ENCODE results near the gene CCDC192. TPM values are rescaled to one million over a fixed set of nuclear protein-coding genes. Genes with fewer than 3 reads are reported as not detected.
A peak's percentile ranks its signal among the peaks of the same experiment; 100 is the strongest.

The CCDC192 gene
- polyA plus RNA-seq, 1 donor from 2014 or later = not detected

DNA sequence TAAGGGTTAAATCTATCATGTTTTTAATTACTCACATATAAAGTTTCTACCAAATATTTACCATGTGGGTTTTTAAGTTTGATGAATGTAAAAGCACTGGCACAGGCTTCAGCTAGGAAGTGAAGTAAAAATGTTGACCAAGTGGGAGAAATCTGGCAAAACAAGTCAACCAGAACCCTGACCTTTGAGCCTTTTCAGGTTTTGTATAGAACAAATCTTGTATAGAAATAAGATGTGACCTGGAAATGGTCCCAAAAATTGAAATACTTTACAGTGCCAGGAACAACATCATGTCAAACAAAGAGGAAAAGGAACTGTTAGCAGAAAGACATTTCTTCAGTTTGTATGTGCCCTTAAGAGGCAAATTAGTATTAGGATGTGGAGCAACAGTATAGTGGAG lies 137.6 kb downstream of the CCDC192 start:
- H3K9me3 ChIP-seq (ENCODE audit: low read length) = no peaks in the 10 kb centered on the region
- no peak overlapping the region for H3K9ac ChIP-seq (ENCODE audit: low read length)
- no peaks in the 10 kb centered on the region for H3K9me2 ChIP-seq (ENCODE audit: insufficient read depth, low read length)
- no peaks in the 10 kb centered on the region for H3K36me3 ChIP-seq (ENCODE audit: insufficient read depth, low read length)
- H3K4me3 ChIP-seq (ENCODE audit: low read length) = no peak overlapping the region
- no peak overlapping the region for H2AFZ ChIP-seq (ENCODE audit: low read depth, low read length)
- no peaks in the 10 kb centered on the region for H3F3A ChIP-seq (ENCODE audit: insufficient read depth, low read length, poor library complexity, severe bottlenecking)
- no peak for TF ChIP-seq POLR2AphosphoS5 (IDR thresholded peaks at IDR 0.05)
- TF ChIP-seq EZH2 (IDR thresholded peaks at IDR 0.05; ENCODE audit: borderline replicate concordance, insufficient read depth, low read length, poor library complexity, severe bottlenecking) = no peak
- no peak for TF ChIP-seq MXI1 (conservative IDR thresholded peaks at IDR 0.05; ENCODE audit: poor library complexity, severe bottlenecking)
- no peak for TF ChIP-seq SMC3 (conservative IDR thresholded peaks at IDR 0.05; ENCODE audit: poor library complexity)
- no peaks in the 10 kb centered on the region for H3K79me2 ChIP-seq (replicated peaks; ENCODE audit: insufficient read depth, low read length)
- H4K20me1 ChIP-seq (ENCODE audit: insufficient read depth) = no peaks in the 10 kb centered on the region
- no peak overlapping the region for H3K27ac ChIP-seq (ENCODE audit: low read length)
- no peaks in the 10 kb centered on the region for H3K27me3 ChIP-seq (ENCODE audit: insufficient read depth, low read depth, low read length)
- no peak overlapping the region for H3K4me2 ChIP-seq (ENCODE audit: low read length)

- Histone ChIP-seq H3K79me2 (replicated peaks; ENCODE audit: insufficient read depth, low read length) (no peaks in the 10 kb centered on the region), H3K9ac (ENCODE audit: low read length) (no peak overlapping the region), H3K9me3 (ENCODE audit: low read length) (no peaks in the 10 kb centered on the region), H3F3A (ENCODE audit: insufficient read depth, low read length, poor library complexity, severe bottlenecking) (no peaks in the 10 kb centered on the region), H3K9me2 (ENCODE audit: insufficient read depth, low read length) (no peaks in the 10 kb centered on the region), H4K20me1 (ENCODE audit: insufficient read depth) (no peaks in the 10 kb centered on the region), H3K4me3 (ENCODE audit: low read length) (no peak overlapping the region), H3K4me2 (ENCODE audit: low read length) (no peak overlapping the region), H3K36me3 (ENCODE audit: insufficient read depth, low read length) (no peaks in the 10 kb centered on the region), H3K27me3 (ENCODE audit: insufficient read depth, low read depth, low read length) (no peaks in the 10 kb centered on the region), H2AFZ (ENCODE audit: low read depth, low read length) (no peak overlapping the region), H3K27ac (ENCODE audit: low read length) (peak overlapping the region; percentile 4)
- TF ChIP-seq RAD21 (conservative IDR thresholded peaks at IDR 0.05) = no peak
- no peak for TF ChIP-seq REST (IDR thresholded peaks at IDR 0.05; ENCODE audit: borderline replicate concordance)
- no peak for TF ChIP-seq SMC3 (conservative IDR thresholded peaks at IDR 0.05; ENCODE audit: poor library complexity)
- no peak for TF ChIP-seq TAF1 (IDR thresholded peaks at IDR 0.05; ENCODE audit: low read depth)
- no peak for TF ChIP-seq MXI1 (conservative IDR thresholded peaks at IDR 0.05; ENCODE audit: poor library complexity, severe bottlenecking)
- no peak for TF ChIP-seq POLR2AphosphoS5 (IDR thresholded peaks at IDR 0.05)
- TF ChIP-seq EP300 (conservative IDR thresholded peaks at IDR 0.05; ENCODE audit: poor library complexity, severe bottlenecking) = no peak
- no peak for TF ChIP-seq CTCF (IDR thresholded peaks at IDR 0.05; ENCODE audit: poor library complexity, severe bottlenecking)
- no peak for TF ChIP-seq EZH2 (IDR thresholded peaks at IDR 0.05; ENCODE audit: borderline replicate concordance, insufficient read depth, low read length, poor library complexity, severe bottlenecking)
These were observed 141.4 kb downstream of the CCDC192 start for GRCh38 chr5:127844581-127845021.

Data from neural cell (in vitro differentiated cells).